Fibroblast of lung (primary cell): Measurements from ENCODE around the gene DDX25. TPM values are rescaled to one million over a fixed set of nuclear protein-coding genes. Genes with fewer than 3 reads are reported as not detected.

ENCODE experiments used
- DNase-seq, 2 donors: peaks; one replicate each; pipeline versions ENCODE4 v3.0.0 to v3.0.0-alpha.2; 2010; ENCODE audit warnings: low read depth in 2 of 2
- H2AFZ ChIP-seq: 2 replicates; pipeline ENCODE4 v1.5.1; 2012; ENCODE audit warnings: low read length, control low read depth, inconsistent platforms
- H3K27ac ChIP-seq: 2 replicates; pipeline ENCODE4 v1.5.1; 2011; ENCODE audit warnings: low read length, control low read depth; ENCODE audit not compliant: insufficient read depth
- H3K27me3 ChIP-seq: 2 replicates; pipeline ENCODE4 v1.5.1; 2011; ENCODE audit warnings: mild to moderate bottlenecking, low read length; ENCODE audit not compliant: control insufficient read depth, insufficient read depth
- H3K36me3 ChIP-seq: 2 replicates; pipeline ENCODE4 v1.5.1; 2011; ENCODE audit warnings: low read length; ENCODE audit not compliant: control insufficient read depth, insufficient read depth
- H3K4me1 ChIP-seq: 2 replicates; pipeline ENCODE4 v1.5.1; 2011; ENCODE audit warnings: low read length; ENCODE audit not compliant: control insufficient read depth, insufficient read depth; ENCODE audit errors: extremely low read depth
- H3K4me2 ChIP-seq: 2 replicates; pipeline ENCODE4 v1.5.1; 2011; ENCODE audit warnings: low read length, control low read depth; ENCODE audit not compliant: insufficient read depth; ENCODE audit errors: extremely low read depth
- H3K4me3 ChIP-seq, 4 experiments: fragments of 200-600 bp in 1 of 4; sonication (generic) in 1 of 4; replicated peaks in 1 of 4; 2 replicates each; pipeline ENCODE4 v1.5.1; 2011 to 2016; ENCODE audit warnings: low read length in 4 of 4, low read depth in 3 of 4, mild to moderate bottlenecking in 3 of 4, control low read depth in 2 of 4, inconsistent platforms in 1 of 4, mixed read lengths in 1 of 4; ENCODE audit not compliant: insufficient read depth in 1 of 4; ENCODE audit errors: control extremely low read depth in 1 of 4
- H3K79me2 ChIP-seq: 2 replicates; pipeline ENCODE4 v1.5.1; 2012; ENCODE audit warnings: mild to moderate bottlenecking, low read length, inconsistent platforms; ENCODE audit not compliant: control insufficient read depth, insufficient read depth
- H3K9ac ChIP-seq: 2 replicates; pipeline ENCODE4 v1.5.1; 2011; ENCODE audit warnings: mild to moderate bottlenecking, low read length, control low read depth; ENCODE audit not compliant: insufficient read depth
- H3K9me3 ChIP-seq: 2 replicates; pipeline ENCODE4 v1.5.1; 2012; ENCODE audit warnings: low read depth, low read length; ENCODE audit not compliant: control insufficient read depth, insufficient read depth
- H4K20me1 ChIP-seq: 2 replicates; pipeline ENCODE4 v1.5.1; 2011; ENCODE audit warnings: low read length; ENCODE audit not compliant: control insufficient read depth, insufficient read depth; ENCODE audit errors: extremely low read depth
- CTCF ChIP-seq, 2 donors: IDR thresholded peaks in 1 of 2; conservative IDR thresholded peaks in 1 of 2; 1 replicate in 1 of 2; 2 replicates in 1 of 2; pipeline ENCODE4 v1.5.1; 2011 to 2012; ENCODE audit warnings: low read length in 2 of 2, control low read depth in 1 of 2, inconsistent platforms in 1 of 2, low read depth in 1 of 2, mild to moderate bottlenecking in 1 of 2
- EZH2 ChIP-seq: IDR thresholded peaks from 2 replicates; pipeline ENCODE4 v1.5.1; 2012; ENCODE audit warnings: low read length, control low read depth, mild to moderate bottlenecking; ENCODE audit errors: missing control alignments
- polyA plus RNA-seq, 2 donors: library from polyadenylated mRNA; depleted of rRNA in 1 of 2; stranded (reverse) in 1 of 2; unstranded in 1 of 2; fragments of >200 nt; gene quantifications; 2 replicates each; pipeline ENCODE4 v1.2.1, GENCODE V29; 2011 to 2012; ENCODE audit warnings: missing spikeins in 1 of 2
- total RNA-seq: library from RNA; depleted of rRNA; stranded (reverse); fragments of >200 nt; gene quantifications from 2 replicates; pipeline ENCODE4 v1.2.1, GENCODE V29; 2014

DDX25 gene
- total and polyA plus RNA-seq, 2 donors (not counting 1 experiment from before 2014, with no cell fraction given) = not detected

- no peak overlapping the region for H2AFZ ChIP-seq
- no peaks in the 10 kb centered on the region for H3K27me3 ChIP-seq
- no peak overlapping the region for H3K4me2 ChIP-seq
- H4K20me1 ChIP-seq = no peaks in the 10 kb centered on the region
- H3K9ac ChIP-seq = no peak overlapping the region
- no peaks in the 10 kb centered on the region for H3K9me3 ChIP-seq
- no peak for DNase-seq
- TF ChIP-seq EZH2 = no peak
- TF ChIP-seq CTCF (conservative IDR thresholded peaks at IDR 0.05 in 1 of 2, IDR thresholded peaks at IDR 0.05 in 1 of 2; ENCODE audit: low read depth in 1 of 2, low read length in 2 of 2) = no peak
- no peak overlapping the region for H3K27ac ChIP-seq
- H3K79me2 ChIP-seq = no peaks in the 10 kb centered on the region
- no peaks in the 10 kb centered on the region for H3K4me1 ChIP-seq
- no peaks in the 10 kb centered on the region for H3K36me3 ChIP-seq
- no peak overlapping the region for H3K4me3 ChIP-seq
These were observed 51.5 kb downstream of the DDX25 start for GRCh38 chr11:125955856-125956255.

GRCh38 chr11:125956391-125957134, 52.3 kb downstream of the DDX25 start:
- Histone ChIP-seq H3K36me3 (no peaks in the 10 kb centered on the region), H3K27me3 (no peaks in the 10 kb centered on the region), H3K9me3 (no peaks in the 10 kb centered on the region), H2AFZ (no peak overlapping the region), H3K27ac (no peak overlapping the region), H3K4me2 (no peak overlapping the region), H3K79me2 (no peaks in the 10 kb centered on the region), H3K4me3 (no peak overlapping the region), H3K4me1 (no peaks in the 10 kb centered on the region), H3K9ac (no peak overlapping the region), H4K20me1 (no peaks in the 10 kb centered on the region)
- peak in 1 of 2 donors; percentile 58 for DNase-seq
- no peak for TF ChIP-seq CTCF (conservative IDR thresholded peaks at IDR 0.05 in 1 of 2, IDR thresholded peaks at IDR 0.05 in 1 of 2; ENCODE audit: low read depth in 1 of 2, low read length in 2 of 2)

DNA sequence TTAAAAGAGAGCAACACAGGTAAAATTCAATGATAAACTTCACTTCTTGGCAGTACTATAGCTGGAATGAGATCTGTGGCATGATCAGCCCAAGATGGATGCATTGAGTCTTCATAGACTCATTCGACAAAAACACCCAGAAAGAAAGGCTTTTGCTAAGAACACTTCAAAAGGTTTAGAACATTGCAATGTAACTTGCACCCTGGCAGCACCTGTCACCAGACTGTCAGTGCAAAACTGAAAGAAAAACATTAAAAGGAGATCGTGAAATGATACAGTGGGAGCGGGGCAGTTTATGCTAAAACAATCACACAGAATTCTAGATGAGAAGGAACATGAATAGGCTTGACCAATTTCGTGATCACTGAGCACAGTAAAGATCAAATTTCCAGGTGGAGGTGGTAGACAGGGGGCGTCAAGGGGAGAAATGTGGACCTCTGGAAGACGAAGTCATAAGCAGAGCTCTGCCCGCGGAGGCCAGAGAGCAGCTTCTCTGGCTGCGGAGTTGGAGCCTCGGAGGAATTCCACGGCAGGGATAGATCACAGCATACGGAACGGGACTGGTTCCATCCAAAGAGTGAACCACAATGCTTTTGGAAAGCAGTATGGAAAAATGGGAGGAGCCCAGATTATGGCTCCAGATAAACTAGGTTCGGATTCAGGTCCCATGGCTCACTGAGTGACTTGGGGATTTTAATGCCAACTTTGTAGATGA, 53.5 kb downstream of the DDX25 start:
- TF ChIP-seq EZH2 = no peak
- no peak for TF ChIP-seq CTCF (conservative IDR thresholded peaks at IDR 0.05 in 1 of 2, IDR thresholded peaks at IDR 0.05 in 1 of 2; ENCODE audit: low read depth in 1 of 2, low read length in 2 of 2)
- no peak overlapping the region for H3K4me3 ChIP-seq
- no peaks in the 10 kb centered on the region for H3K36me3 ChIP-seq
- H3K9me3 ChIP-seq = no peaks in the 10 kb centered on the region
- no peak overlapping the region for H3K4me2 ChIP-seq
- no peak overlapping the region for H2AFZ ChIP-seq
- DNase-seq = no peak
- no peaks in the 10 kb centered on the region for H3K27me3 ChIP-seq
- H3K27ac ChIP-seq = no peak overlapping the region
- no peaks in the 10 kb centered on the region for H4K20me1 ChIP-seq
- H3K79me2 ChIP-seq = no peaks in the 10 kb centered on the region
- no peak overlapping the region for H3K9ac ChIP-seq
- no peaks in the 10 kb centered on the region for H3K4me1 ChIP-seq
